DMS79 treated with DMSO at 0.1 percent for 48 hours (cell line): Measurements from ENCODE around the gene MAP1B.
"Not testable (repeated sequence)": the region's sequence is repeated elsewhere in the genome, so short reads cannot be mapped to it uniquely, and the experiment has no call there.

Experiments
- DNase-seq: peaks from one replicate; lab custom pipeline; 2025; lab: John Stamatoyannopoulos, UW

The MAP1B gene

DNA sequence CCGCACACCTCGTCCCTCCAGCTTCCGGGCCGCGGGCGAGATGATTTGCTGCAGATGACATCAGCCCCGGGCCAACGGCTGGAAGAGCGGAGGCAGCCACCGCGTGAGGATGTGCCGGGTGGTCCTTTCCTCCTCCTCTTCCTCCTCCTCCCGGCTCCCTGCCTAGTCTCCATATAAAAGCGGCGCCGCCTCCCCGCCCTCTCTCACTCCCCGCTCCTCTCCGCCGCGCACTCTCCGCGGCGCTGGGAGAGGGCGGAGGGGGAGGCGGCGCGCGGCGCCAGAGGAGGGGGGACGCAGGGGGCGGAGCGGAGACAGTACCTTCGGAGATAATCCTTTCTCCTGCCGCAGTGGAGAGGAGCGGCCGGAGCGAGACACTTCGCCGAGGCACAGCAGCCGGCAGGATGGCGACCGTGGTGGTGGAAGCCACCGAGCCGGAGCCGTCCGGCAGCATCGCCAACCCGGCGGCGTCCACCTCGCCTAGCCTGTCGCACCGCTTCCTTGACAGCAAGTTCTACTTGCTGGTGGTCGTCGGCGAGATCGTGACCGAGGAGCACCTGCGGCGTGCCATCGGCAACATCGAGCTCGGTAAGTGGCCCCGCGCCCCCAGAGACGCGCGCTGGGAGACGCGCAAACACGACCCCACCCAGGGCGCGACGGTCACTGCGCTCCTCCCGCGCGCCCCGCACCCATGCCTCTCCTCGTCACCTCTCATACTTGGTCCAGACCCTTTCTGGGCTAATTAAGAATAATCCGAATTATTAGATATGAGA, at the start of gene MAP1B:
Gene MAP1B, plus strand, starts transcription at position 345 of the 770 bp plus-strand sequence. Its CDS starts 57 bp downstream, at position 402.
- peak; percentile 59 for DNase-seq

DNA sequence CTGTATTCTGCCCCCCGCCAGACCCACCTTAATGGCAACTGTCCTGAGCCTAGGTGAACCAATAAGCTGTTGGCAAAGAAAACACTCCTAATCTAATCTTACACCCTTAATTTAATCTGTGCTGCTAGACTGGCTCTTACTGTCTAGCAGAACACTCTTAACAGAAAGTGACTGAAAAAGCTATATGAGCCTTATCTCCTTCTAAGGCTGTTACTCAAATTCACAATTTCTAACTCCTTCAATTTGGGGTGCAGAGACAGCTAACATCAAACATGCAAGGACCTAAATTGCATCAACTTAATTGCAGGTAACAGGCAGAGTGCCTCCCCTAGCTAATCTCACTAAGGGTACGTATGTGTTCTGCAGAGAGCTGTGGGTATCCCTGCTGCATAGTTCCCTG, 49.5 kb upstream of the MAP1B start:
- DNase-seq = no peak

DNA sequence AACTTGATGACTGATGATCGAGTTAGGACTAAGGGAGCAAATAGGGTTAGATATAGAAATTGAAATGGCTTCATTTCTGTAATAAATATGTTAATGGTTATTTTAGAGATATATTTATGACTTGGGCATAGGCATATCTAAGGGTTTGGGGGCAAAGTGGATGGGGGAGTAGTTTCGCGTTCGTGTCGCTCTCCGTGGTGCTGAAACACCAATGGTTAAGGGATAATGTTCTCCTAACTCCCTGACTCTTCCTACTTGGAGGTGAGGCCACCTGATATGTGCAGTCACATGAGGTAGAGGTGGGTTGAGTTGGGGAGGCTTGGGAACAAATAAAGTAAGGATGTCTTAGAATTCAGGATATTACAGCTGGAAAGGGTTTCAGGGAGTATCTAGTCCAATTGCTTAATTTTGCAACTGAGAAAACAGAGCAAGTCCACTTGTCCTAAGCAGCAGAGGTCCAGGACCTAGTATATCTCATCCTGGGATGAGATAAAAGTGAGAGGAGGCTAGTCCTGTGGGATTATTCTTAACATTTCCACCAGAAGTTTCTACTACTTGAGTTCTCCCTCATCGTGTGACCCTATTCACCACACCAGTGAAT, 44.0 kb upstream of the MAP1B start:
- no peak for DNase-seq

DNA sequence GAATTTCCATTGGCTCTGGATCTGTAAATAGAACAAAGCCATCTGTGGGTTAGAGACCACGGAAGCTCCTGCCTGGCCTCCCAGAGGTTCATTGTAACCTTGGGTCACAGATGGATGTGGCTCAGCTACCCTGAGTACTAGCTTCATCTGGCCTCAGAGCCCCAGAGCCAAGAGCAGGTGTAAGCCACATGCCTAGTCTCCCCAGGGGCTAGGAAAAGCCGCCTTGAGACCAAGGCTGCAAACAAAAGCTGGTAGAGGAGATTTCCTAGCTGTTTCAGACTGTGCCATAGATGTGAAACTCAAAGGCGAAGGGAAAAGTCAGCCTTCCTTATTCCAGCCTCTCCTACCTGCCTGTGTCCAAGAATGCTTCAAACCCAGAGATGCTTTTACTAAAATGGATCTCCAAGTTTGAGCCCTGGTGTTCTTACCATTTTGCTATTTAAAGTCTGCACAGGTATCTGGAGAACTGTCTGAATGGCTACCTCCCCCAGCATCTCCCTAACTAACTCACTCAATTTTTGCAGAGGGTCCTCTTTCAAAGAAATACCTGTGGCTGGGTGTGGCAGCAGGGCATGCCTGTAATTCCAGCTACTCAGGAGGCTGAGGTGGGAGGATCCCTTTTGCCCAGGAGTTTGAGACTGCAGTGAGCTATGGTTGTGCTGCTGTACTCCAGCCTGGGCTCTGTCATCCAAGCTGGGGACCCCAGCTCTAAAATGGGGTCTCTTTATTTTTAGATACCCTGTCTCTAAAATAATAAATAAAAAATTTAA, 42.3 kb upstream of the MAP1B start:
- no peak for DNase-seq

DNA sequence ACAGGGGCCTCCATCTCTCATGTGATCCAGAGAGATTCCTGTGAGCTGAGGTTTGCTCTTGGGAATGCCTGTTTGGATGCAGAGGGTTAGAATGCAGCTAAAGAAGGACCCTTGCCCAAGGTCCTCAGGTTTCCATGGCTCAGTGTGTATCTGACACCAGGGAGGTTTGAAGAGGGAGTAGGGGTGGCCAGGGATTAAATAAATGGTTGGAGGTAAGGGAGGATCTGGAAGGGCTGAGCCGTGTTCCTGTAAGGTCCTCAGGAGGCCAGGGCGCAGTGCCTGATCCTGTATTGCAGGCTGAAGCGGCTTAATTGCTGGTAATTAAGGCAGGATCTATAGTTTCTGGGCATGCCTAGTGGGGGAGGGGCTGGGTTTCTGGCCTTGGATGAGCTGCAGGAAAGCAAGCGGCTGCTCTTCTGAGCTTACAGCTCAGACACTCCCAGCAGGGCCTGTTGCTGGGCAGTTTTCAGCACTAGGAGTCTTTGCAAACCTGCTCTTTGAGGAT, 41.5 kb upstream of the MAP1B start:
- peak; percentile 19 for DNase-seq

DNA sequence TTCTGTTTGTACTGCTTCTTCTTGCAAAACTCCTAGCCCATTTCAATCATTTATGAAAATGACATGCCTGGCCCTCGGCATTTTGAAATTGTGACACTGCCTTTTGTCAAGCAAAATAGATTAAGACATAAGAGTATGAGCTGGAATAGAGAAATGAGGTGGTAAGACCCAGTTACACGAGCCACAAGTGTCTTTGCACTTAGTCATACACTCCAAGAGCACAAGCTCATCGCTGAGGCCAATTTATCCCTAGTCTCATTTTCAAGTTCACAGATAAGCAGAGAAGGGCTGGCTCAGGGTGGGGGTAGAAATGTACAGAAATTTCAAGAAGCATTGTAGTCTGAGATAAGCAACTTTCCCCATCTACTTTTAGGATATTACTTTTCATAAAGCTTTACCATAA, 40.6 kb upstream of the MAP1B start:
- no peak for DNase-seq

DNA sequence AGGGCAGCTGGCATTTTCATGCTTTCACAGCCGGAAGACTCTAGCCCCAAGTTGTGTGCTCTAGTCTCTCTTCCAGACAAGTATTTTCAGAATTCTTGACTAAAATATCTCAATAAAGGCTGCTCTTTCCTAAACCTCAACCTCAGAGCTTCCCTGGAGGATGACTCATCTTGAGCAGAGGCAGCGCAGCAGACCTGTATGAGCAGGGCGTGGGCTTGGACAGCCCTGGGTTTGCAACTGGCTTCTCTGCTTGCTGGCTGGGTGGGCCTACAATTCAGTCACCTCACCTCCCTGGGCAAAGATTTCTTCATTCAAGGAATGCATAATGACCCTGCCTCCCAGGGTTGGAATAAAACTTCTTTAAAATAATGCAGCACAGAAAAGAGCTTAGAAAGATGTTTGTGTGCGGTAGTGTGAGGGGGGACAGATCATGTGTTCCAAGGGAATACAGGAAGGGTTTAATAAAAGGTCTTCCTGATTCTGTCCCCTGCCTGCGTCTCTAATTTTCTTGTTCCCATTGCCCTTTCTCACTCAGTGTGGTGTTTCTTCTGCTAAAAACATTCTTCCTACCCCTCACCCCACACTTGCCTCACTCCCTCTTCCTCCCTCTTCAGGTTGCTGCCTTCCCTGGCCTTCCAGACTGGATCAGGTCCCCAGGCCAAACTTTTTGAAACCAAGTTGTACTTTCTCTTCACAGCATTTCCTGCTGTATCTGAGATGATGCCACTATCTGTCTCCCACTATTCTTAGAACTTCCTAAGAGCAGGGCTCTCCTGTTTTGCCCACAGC, 39.4 kb upstream of the MAP1B start:
- no peak for DNase-seq

DNA sequence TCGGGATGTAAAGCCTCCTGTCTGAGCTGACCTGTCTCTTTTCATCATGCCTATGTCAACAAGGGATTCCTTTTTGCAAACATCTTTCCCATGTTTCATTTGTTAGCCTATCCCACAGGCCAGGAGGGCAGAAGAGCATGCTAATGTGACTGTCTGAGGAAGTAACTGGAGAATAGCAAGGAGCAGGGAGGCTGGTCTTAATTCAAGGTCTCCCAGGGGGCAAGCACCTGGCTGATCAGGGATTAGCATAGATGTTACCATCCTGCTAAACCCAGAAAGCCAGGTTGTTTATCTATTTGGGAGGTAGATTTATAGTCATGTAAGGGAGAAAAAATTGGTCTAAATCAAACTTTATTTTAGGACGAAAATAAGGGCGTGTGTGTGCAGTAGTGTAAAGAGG, 36.7 kb upstream of the MAP1B start:
- DNase-seq = no peak

DNA sequence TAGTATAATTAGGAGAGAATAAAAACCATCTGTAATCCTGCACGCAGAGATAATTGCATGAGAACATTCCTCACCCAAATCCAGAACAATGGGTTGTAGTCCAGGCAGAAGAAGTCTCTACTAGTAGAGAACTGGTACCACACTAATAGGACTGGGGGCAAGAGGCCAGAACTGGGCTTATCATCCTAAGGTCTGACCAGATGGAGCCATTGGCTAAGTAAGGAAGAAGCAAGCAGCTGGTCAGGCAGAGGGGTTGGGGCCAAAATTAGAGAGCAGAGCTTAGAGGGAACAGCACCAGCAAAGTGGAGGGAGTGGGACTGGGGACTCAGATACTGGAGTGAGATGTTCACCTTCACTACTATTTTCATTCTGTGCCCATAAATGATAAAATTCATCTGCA, 35.4 kb upstream of the MAP1B start:
- DNase-seq = no peak

DNA sequence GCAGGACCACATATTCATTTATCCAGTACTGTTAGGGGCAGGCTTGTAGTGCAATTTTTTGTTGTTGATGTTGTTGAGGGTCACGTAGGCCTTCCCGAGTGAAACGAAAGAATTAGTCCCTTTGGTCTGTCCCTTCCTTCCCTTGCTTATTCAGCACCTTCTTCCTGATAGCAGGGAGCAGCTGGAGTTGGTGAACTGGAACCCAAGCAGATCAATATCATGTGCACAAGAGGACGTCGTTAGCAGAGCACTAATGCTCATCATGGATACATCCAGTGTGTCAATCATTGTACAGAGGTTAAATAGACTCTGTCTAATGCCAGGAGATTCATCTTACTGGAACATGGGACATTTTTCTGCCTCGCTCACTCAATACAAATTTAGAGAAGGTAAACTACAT, 33.0 kb upstream of the MAP1B start:
- peak; percentile 2 for DNase-seq

DNA sequence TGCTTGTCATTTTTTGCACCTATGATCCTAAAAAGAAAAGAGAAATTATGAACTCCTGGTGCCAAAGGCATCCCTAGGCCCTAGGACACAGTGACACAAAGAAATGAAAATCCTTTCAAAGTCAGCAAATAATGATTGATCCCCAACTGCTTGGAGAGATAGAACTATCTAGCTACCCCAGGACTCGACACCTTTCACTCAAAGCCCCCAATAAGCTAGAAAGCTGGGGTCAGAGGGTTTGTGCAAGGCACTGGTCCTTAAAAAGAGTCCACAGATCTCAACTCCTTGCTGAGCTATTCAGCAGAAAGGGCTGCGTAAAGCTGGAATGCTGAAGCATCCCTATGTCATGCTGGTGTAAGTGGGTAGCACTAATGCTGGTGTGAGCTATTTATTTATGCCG, 31.8 kb upstream of the MAP1B start:
- no peak for DNase-seq

DNA sequence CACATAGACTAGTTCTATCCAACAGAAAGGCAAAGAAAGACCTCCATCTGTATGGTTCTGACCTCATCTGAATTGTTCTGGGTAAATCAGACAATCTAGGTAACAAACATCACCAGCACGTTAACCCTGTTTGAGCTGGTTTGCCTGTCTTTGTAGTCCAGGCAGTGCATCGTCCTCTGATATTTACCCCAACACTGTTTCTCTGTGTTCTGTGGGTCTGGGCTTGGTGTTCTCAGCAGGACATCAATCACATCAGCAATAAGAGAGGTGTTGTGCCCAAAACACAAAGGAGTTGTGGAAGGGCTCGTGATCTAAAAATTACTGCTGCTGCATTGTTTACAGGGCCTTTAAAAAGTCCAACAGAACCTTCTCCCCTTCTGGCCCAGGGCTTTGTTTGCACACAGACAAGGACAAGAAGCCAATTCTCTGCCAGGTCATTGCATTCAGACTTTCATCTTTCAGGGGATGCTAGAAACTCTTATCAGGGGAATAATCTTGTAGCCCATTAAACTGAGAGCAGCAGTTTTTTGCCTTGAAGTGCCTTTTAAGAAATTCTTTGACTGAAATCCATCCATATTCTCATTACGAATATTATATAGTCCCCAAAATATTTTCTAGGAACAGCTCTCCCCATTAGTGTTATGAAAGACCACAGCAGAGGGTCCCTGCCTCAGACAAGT, 30.5 kb upstream of the MAP1B start:
- no peak for DNase-seq

DNA sequence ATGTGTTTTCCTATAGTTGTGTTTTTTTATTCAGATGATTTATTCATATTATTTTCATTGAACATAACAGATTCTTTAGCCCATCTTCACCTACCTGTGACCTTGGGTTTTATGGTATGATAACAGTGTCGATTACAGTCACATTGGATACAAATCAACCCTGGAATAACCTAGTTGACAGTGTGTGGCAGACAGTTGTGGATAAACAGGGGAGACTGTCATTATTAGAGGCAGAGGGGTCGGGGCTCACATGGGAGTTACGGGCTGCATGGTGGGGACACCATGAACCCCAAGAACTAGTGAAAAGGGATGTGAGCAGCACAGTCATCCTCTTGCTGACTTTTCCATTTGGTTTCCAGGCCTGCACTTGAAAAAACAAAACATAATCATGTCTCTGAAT, 29.9 kb upstream of the MAP1B start:
- DNase-seq = no peak

DNA sequence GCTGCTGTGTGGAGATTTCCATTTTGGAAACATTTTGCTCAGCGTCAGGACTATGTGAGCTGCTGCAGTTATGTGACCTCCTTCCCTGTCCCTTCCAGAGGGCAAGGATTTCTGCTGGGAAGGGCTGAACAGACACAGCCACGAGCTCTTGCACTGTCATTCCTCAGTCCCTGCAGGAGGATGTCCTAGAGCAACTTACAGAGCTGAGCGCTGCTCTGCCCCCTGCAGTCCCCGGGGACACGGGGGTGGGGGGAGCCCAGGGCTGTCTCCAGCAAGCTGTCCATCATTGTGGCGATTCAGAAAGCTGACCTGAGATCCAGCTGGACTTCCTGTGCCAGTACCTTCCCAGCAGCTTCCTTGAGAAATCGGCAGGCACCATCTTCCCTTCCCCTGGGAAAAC, 28.0 kb upstream of the MAP1B start:
- no peak for DNase-seq

DNA sequence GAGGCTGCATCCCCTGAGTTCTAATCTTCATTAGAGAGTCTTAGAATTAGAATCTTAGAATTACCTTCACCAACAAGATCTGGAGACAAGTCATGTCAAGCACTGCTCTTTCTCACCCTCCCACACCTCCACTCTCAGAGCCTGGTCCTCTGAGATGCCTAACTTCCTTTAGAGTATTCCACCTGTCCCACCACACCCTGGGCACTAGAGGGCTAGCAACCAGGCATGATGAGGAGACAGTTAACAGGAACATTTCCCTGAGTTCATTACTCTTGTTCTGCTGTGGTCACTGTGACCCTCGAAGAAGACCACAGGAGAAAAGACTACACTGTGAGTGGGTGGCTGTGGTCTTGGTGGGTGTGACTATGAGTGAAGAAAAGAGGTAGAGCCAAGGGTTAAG, 25.2 kb upstream of the MAP1B start:
- no peak for DNase-seq

DNA sequence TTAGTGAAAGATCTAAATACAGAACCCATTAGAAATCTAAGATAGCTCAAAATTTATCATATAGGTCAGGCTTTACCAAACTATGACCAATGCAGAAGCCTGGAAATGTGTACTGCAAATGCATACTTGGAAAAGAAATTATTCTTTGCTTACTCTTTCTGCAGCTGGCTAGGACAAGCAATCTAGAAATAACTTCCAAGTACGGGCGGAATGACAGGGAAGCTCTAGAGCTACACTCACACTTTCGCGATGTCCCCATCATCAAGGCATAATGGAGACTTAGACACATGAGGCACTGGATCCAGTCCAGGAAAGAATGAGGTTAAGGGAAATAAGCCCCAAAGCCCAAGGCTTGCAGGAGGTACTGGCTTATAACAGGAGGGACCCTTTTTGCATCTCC, 22.4 kb upstream of the MAP1B start:
- no peak for DNase-seq

DNA sequence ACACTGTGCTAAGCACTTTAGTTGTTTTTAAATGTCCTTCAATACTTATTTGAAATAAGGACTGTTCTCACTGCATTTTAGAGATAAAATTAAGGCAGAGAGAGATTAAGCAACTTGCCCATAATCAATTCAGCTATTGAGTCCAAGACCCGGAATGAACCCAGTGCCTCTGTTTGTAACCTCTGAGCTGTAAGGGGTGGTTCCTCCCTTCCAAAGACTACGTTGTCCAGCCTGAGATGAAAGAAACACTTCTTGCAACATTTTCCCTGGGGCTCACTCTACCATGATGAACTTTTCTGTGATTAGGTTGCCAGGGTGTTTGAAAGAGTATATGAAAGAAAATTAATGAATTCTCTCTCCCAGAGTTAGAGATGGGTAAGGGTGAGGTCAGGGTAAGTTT, 22.0 kb upstream of the MAP1B start:
- no peak for DNase-seq

DNA sequence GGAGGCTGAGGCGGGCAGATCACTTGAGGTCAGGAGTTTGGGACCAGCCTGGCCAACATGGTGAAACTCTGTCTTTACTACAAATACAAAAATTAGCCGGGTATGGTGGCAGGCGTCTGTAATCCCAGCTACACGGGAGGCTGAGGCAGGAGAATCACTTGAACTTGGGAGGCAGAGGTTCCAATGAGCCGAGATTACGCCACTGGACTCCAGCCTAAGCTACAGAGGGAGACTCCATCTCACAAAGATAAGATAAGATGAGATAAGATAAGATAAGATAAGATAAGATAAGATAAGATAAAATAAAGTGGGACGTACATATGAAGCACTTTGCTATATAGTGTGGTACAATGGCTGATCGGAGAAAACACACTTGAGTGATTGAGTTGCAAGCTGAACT, 17.6 kb upstream of the MAP1B start:
- not testable (repeated sequence) for DNase-seq

DNA sequence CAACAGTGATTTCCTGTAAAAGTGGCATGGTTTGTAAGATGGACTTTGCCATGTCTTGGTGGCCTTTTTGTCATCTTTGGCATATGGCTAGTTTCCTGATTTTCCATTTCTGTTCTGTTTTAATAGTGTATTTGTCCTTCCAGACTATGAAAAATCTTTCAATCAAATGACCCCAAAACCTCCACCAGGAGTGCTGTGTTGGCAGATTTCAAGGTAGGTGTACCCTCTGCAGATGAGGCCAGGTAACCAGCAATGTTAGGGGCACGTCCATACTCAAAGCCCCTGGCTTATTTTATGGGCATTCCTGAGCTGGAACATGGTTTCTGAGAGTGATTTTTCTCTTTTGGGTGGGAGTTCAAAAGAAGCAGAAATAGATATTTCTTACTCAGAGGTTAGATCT, 15.2 kb upstream of the MAP1B start:
- no peak for DNase-seq

DNA sequence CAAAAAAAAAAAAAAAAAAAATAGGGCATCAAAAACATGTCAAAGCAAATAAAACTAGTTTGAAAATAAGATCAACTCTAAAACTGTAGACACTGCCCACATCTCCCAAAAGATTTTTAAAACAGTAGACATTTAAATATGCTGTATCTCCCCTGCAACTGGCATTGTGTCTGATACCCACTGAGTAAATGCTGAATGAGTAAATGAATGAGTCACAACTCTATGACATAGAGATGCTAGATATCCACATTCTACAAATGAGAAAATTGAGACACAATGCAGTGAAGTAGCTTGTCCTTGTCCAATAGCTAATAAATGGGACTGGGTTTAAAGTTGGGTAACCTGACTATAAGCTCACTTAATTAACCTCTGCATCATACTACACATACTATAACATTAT, 14.1 kb upstream of the MAP1B start:
- no peak for DNase-seq

DNA sequence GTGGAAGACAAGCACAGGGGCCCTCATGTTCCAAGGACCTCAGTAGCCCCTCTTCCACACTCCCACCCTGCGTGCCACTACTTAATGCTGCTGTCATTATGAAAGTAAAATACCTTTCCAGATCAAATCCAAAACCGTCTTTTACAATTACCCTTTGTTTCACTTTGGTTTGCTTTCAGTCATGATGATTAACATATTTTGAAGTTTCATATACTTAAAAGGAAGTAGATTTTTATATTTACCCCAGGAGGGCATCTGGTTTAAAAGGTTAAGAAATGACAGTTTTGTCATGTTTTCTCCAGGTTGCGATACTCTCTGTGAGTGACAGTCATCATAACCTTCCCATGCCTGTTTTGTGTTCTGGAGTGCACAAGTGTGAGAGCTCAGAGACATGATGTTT, 13.5 kb upstream of the MAP1B start:
- DNase-seq = no peak
